ENCODE data around the gene XKR7.

The XKR7 gene

GRCh38 chr20:31979713-31980426 is 11.9 kb downstream of the XKR7 start:
- no peak for DNase-seq (ENCODE audit: low read depth)

- DNase-seq (ENCODE audit: low read depth), result no peak
Measured at GRCh38 chr20:31981784-31982183, 13.8 kb downstream of the XKR7 start.

GRCh38 chr20:31984981-31985471 is 17.1 kb downstream of the XKR7 start:
- no peak for DNase-seq (ENCODE audit: low read depth)

GRCh38 chr20:31987744-31988143 is 19.8 kb downstream of the XKR7 start:
- DNase-seq (ENCODE audit: low read depth), result no peak

- no peak for DNase-seq (ENCODE audit: low read depth)
Measured at GRCh38 chr20:31988430-31989015, 20.6 kb downstream of the XKR7 start.

- no peak for DNase-seq (ENCODE audit: low read depth)
Measured at GRCh38 chr20:31989030-31989645, 21.2 kb downstream of the XKR7 start.

GRCh38 chr20:31990641-31991338 is 22.8 kb downstream of the XKR7 start:
- DNase-seq (ENCODE audit: low read depth), result no peak

- no peak for DNase-seq (ENCODE audit: low read depth)
Measured at GRCh38 chr20:31991339-31991705, 23.4 kb downstream of the XKR7 start.

GRCh38 chr20:31992086-31992485 is 24.1 kb downstream of the XKR7 start:
- DNase-seq (ENCODE audit: low read depth), result no peak

- DNase-seq (ENCODE audit: low read depth), result no peak
Measured at GRCh38 chr20:31996996-31997395, 29.0 kb downstream of the XKR7 start.

GRCh38 chr20:31998246-31998645 is 30.3 kb downstream of the XKR7 start:
- DNase-seq (ENCODE audit: low read depth), result no peak

- DNase-seq (ENCODE audit: low read depth), result no peak
Measured at GRCh38 chr20:32003325-32003724, 35.4 kb downstream of the XKR7 start.

- no peak for DNase-seq (ENCODE audit: low read depth)
Measured at GRCh38 chr20:32004963-32005362, 37.0 kb downstream of the XKR7 start.

GRCh38 chr20:32006053-32006452 is 38.1 kb downstream of the XKR7 start:
- no peak for DNase-seq (ENCODE audit: low read depth)

GRCh38 chr20:32006841-32007786 is 39.2 kb downstream of the XKR7 start:
- DNase-seq (ENCODE audit: low read depth), result no peak

- DNase-seq (ENCODE audit: low read depth), result no peak
Measured at GRCh38 chr20:32007787-32008616, 40.1 kb downstream of the XKR7 start.

- DNase-seq (ENCODE audit: low read depth), result no peak
Measured at GRCh38 chr20:32009564-32009963, 41.6 kb downstream of the XKR7 start.

- DNase-seq (ENCODE audit: low read depth), result no peak
Measured at GRCh38 chr20:32010101-32010500, 42.1 kb downstream of the XKR7 start, which contains the start of gene CCM2L. Gene CCM2L, plus strand, starts transcription at chr20:32010438. Its CDS starts 17 bp downstream, at chr20:32010455.

- no peak for DNase-seq (ENCODE audit: low read depth)
Measured at GRCh38 chr20:32010666-32011065, 42.7 kb downstream of the XKR7 start.

GRCh38 chr20:32012159-32012688 is 44.3 kb downstream of the XKR7 start:
- DNase-seq (ENCODE audit: low read depth), result no peak

Measured in stimulated activated CD8-positive, alpha-beta memory T cell treated with anti-CD3 and anti-CD28 coated beads, Interleukin-4, amount 100 ng/mL, for 24 hours (primary cell).